ENCODE measurements around the gene RFWD3.

RFWD3 gene, protein sequence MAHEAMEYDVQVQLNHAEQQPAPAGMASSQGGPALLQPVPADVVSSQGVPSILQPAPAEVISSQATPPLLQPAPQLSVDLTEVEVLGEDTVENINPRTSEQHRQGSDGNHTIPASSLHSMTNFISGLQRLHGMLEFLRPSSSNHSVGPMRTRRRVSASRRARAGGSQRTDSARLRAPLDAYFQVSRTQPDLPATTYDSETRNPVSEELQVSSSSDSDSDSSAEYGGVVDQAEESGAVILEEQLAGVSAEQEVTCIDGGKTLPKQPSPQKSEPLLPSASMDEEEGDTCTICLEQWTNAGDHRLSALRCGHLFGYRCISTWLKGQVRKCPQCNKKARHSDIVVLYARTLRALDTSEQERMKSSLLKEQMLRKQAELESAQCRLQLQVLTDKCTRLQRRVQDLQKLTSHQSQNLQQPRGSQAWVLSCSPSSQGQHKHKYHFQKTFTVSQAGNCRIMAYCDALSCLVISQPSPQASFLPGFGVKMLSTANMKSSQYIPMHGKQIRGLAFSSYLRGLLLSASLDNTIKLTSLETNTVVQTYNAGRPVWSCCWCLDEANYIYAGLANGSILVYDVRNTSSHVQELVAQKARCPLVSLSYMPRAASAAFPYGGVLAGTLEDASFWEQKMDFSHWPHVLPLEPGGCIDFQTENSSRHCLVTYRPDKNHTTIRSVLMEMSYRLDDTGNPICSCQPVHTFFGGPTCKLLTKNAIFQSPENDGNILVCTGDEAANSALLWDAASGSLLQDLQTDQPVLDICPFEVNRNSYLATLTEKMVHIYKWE

DNA sequence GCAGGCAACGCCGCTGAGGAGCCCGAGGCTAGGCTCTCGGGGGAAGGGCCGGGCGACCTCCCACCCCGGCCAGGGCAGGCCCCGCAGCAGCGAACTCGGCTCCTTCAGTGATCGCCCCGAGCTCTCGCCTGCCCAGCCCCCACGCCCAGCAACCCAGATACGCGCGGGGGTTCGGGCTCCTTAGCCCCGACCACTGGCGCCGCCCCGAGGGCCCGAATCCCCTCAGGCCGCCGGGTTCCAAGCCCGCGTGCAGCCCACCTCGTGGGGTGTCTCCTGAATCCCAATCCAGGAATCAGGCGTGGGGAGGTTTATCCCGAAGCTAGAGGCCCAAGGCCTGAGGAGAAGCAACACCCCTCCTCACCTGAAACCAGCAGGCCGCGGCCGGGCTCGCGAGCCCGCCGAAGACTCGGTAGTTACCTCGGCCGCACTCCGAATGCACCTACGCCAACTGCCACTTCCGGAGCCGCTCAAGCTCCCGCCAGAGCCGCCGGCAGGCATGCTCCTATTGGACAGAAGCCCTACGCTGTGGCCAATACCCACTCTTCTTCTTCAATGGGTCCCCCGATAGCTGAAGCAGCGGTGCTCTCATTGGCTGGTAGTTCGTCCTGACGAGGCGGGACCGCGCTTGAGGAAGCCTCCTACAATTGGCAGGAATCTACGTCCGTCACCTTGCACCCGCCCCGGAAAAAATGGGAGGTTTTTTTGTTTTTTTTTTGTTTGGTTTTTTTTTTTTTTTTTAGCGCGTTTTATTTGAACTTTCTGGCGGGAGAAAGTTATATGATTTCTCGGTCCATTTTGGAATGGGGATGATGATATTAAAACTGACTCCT is at the start of gene RFWD3:
TSS of gene RFWD3 (minus strand) at position 453 of the 830 bp plus-strand sequence. CDS start 5,428 bp downstream, outside the sequence.
- DNase-seq (ENCODE audit: low read depth): peak; percentile 97
- peak within 1 kb of the TSS; percentile 94 for H3K4me3 ChIP-seq (ENCODE audit: low read depth, low read length)
- TF ChIP-seq, protein P1, sequence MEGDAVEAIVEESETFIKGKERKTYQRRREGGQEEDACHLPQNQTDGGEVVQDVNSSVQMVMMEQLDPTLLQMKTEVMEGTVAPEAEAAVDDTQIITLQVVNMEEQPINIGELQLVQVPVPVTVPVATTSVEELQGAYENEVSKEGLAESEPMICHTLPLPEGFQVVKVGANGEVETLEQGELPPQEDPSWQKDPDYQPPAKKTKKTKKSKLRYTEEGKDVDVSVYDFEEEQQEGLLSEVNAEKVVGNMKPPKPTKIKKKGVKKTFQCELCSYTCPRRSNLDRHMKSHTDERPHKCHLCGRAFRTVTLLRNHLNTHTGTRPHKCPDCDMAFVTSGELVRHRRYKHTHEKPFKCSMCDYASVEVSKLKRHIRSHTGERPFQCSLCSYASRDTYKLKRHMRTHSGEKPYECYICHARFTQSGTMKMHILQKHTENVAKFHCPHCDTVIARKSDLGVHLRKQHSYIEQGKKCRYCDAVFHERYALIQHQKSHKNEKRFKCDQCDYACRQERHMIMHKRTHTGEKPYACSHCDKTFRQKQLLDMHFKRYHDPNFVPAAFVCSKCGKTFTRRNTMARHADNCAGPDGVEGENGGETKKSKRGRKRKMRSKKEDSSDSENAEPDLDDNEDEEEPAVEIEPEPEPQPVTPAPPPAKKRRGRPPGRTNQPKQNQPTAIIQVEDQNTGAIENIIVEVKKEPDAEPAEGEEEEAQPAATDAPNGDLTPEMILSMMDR (IDR thresholded peaks at IDR 0.05; ENCODE audit: control insufficient read depth, extremely low read depth, insufficient read depth): no peak

DNA sequence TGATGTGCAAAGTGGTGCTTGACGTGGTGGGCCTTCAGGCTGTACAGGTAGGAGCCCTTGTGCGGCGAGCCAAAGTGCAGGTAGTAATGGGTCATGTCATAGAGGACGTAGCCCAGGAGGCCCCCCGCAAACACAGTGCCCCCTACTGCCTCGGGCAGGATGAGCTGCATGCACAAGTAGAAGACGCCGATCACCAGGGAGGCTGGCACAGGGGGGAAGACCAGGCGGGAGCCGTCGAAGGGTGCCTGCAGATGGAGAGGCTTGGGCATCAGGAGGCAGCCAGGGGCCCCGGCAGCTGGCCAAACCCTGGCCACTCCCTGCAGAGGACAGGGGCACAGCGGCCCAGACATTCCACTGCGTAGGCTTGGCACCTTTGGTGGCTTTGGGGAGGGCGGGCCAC is 49.7 kb upstream of the RFWD3 start:
- DNase-seq (ENCODE audit: low read depth): no peak
- TF ChIP-seq, protein P1 (IDR thresholded peaks at IDR 0.05; ENCODE audit: control insufficient read depth, extremely low read depth, insufficient read depth): no peak

DNA sequence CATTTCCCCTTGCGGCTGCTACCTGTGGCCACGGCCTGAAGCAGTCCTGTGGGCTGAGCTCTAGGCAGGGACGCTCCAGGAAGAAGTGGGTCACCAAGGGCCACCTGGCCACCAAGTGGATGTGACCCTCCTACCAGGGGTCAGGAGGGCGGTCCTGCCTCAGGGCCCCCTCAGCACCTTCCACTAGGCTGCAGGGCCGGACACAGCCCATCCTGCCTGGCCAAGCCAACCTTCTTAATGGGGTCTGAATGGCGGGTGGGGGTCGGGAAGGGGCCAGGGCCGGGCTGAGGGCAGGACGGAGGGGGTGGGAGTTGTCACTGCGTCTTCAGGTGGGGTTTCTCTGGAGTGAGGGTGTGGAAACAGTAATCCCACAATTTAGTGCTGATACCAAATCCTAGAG is 47.2 kb upstream of the RFWD3 start:
- TF ChIP-seq, protein P1 (IDR thresholded peaks at IDR 0.05; ENCODE audit: control insufficient read depth, extremely low read depth, insufficient read depth): no peak
- DNase-seq (ENCODE audit: low read depth): no peak
- no peak overlapping the region for H3K4me3 ChIP-seq (ENCODE audit: low read depth, low read length)

More for the DNA sequence above, 49.7 kb upstream of the RFWD3 start:
- H3K4me3 ChIP-seq (ENCODE audit: low read depth, low read length): no peak overlapping the region

DNA sequence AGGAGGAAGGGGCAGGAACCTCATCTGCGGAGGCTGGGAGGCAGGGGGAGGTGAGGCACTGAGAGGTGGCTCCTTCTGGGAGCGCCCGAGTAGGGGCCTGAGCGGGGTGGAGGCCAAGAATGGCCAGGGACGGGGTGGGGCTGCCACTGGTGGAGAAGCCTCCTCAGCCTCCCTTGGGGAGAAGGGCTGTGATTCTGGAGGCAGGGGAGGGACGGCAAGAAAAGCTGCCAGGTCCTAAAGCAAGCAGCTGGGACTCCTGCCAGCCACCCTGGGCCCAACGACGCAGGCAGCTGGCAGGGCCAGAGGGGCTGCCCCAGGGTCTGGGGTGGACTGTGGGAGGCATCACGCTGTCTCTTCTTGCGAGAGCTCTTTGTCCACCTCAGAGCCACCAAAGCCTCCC is 46.6 kb upstream of the RFWD3 start:
- no peak for DNase-seq (ENCODE audit: low read depth)
- TF ChIP-seq, protein P1 (IDR thresholded peaks at IDR 0.05; ENCODE audit: control insufficient read depth, extremely low read depth, insufficient read depth): no peak
- no peak overlapping the region for H3K4me3 ChIP-seq (ENCODE audit: low read depth, low read length)

DNA sequence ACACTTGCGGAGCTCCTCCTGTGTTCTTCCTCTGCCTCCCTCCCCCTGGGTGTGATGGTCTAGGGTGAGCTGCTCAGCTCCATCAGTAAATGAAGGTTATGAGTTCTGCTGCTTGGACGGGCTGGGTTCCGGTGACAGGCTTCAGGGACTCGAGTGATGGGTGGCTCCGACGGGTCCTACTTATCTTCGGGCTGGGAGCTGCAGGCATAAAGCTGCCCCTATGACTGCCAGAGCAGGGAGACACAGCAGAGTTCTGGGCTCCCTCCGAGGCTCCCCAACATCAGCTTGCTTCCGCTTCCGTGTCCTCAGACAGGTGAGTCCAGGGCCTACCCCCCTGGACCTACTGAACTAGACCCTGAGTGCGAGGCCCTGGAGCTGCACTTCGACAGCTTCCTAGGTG is 45.3 kb upstream of the RFWD3 start:
- TF ChIP-seq, protein P1 (IDR thresholded peaks at IDR 0.05; ENCODE audit: control insufficient read depth, extremely low read depth, insufficient read depth): no peak
- no peak for DNase-seq (ENCODE audit: low read depth)
- H3K4me3 ChIP-seq (ENCODE audit: low read depth, low read length): no peak overlapping the region

DNA sequence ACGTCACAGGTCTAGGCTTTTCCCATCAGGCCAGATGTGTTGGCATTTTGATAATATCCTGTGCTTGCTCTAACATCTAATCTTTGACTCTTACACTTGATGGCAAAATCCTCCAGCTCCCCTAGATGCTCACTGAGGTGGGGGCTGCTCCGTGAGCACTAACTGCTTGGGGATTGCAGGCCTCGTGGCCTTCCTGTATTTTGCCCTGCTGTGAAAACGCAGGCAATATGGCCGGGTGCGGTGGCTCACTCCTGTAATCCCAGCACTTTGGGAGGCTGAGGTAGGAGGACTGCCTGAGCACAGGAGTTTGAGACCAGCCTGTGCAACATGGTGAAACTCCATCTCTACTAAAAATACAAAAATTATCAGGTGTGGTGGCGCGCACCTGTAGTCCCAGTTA is 43.7 kb upstream of the RFWD3 start:
- TF ChIP-seq, protein P1 (IDR thresholded peaks at IDR 0.05; ENCODE audit: control insufficient read depth, extremely low read depth, insufficient read depth): no peak
- DNase-seq (ENCODE audit: low read depth): no peak
- no peak overlapping the region for H3K4me3 ChIP-seq (ENCODE audit: low read depth, low read length)

Data from LNCaP clone FGC (cell line).